HL-60 (cell line): ENCODE measurements around the gene PEAK3.

Experiments
- DNase-seq, 2 experiments: peaks; one replicate each; pipeline ENCODE4 v3.0.0-alpha.2; 2010 to 2020; ENCODE audit warnings: low read depth in 1 of 2, low spot score in 1 of 2
- H3K27ac ChIP-seq: fragments of 250-450 bp; sonication (Bioruptor Pico); replicated peaks from 2 replicates; pipeline ENCODE4 v1.5.1; 2020; ENCODE audit warnings: mild to moderate bottlenecking, moderate library complexity
- H3K27me3 ChIP-seq: fragments of 250-450 bp; sonication (Bioruptor Pico); 2 replicates; pipeline ENCODE4 v1.5.1; 2021; ENCODE audit warnings: mild to moderate bottlenecking, moderate library complexity; ENCODE audit not compliant: insufficient read depth, poor library complexity, severe bottlenecking
- H3K4me3 ChIP-seq: replicated peaks from 2 replicates; pipeline ENCODE4 v1.5.1; 2011; ENCODE audit warnings: mild to moderate bottlenecking, control low read depth, low read length; ENCODE audit not compliant: insufficient read depth
- GABPA ChIP-seq: IDR thresholded peaks from 2 replicates; pipeline ENCODE4 v1.6.1; 2012; ENCODE audit warnings: low read depth
- POLR2AphosphoS5 ChIP-seq: IDR thresholded peaks from 2 replicates; pipeline ENCODE4 v1.6.1; 2012; ENCODE audit warnings: low read depth
- REST ChIP-seq: IDR thresholded peaks from 2 replicates; pipeline ENCODE4 v1.6.1; 2012; ENCODE audit warnings: low read depth; ENCODE audit not compliant: insufficient replicate concordance
- SPI1 ChIP-seq: IDR thresholded peaks from 2 replicates; pipeline ENCODE4 v1.6.1; 2012; ENCODE audit warnings: low read depth, mild to moderate bottlenecking, borderline replicate concordance
- TF ChIP-seq, protein P1 (sequence below): IDR thresholded peaks from one replicate; pipeline ENCODE4 v1.5.1; 2011; ENCODE audit warnings: low read length, control low read depth, inconsistent platforms; ENCODE audit not compliant: insufficient read depth

The PEAK3 gene

GRCh38 chr19:2233601-2234280 is 48.2 kb downstream of the PEAK3 start:
- no peak for TF ChIP-seq SPI1
- TF ChIP-seq REST: no peak
- TF ChIP-seq GABPA: no peak
- TF ChIP-seq, protein P1, sequence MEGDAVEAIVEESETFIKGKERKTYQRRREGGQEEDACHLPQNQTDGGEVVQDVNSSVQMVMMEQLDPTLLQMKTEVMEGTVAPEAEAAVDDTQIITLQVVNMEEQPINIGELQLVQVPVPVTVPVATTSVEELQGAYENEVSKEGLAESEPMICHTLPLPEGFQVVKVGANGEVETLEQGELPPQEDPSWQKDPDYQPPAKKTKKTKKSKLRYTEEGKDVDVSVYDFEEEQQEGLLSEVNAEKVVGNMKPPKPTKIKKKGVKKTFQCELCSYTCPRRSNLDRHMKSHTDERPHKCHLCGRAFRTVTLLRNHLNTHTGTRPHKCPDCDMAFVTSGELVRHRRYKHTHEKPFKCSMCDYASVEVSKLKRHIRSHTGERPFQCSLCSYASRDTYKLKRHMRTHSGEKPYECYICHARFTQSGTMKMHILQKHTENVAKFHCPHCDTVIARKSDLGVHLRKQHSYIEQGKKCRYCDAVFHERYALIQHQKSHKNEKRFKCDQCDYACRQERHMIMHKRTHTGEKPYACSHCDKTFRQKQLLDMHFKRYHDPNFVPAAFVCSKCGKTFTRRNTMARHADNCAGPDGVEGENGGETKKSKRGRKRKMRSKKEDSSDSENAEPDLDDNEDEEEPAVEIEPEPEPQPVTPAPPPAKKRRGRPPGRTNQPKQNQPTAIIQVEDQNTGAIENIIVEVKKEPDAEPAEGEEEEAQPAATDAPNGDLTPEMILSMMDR: no peak
- TF ChIP-seq POLR2AphosphoS5: no peak
- H3K4me3 ChIP-seq: no peak overlapping the region
- no peak for DNase-seq
- no peak overlapping the region for H3K27ac ChIP-seq
- no peaks in the 10 kb centered on the region for H3K27me3 ChIP-seq

- DNase-seq: no peak
- Histone ChIP-seq H3K4me3 (no peak overlapping the region), H3K27ac (no peak overlapping the region), H3K27me3 (no peaks in the 10 kb centered on the region)
- TF ChIP-seq GABPA: no peak
- no peak for TF ChIP-seq SPI1
- TF ChIP-seq POLR2AphosphoS5: no peak
These were observed 49.5 kb downstream of the PEAK3 start for GRCh38 chr19:2232286-2233151.

- TF ChIP-seq GABPA (no peak), POLR2AphosphoS5 (peak; percentile 66; the same call in 1 of the 2 replicates), SPI1 (no peak), REST (no peak)
- TF ChIP-seq, protein P1: peak; percentile 47
- peak in 1 of 2 experiments; percentile 42 for DNase-seq
- Histone ChIP-seq H3K27ac (no peak overlapping the region), H3K4me3 (no peak overlapping the region), H3K27me3 (no peaks in the 10 kb centered on the region)
These were observed 50.3 kb downstream of the PEAK3 start for GRCh38 chr19:2231621-2232221.
